GM23338 (cell line): Measurements from ENCODE around the gene FAM200C. TPM values are rescaled to one million over a fixed set of nuclear protein-coding genes. Genes with fewer than 3 reads are reported as not detected.

Experiments used
- ATAC-seq: fragments of 200-7000 bp; cut with Tn5 transposase; 3 replicates; pipeline ENCODE4 v1.9.1; 2020
- DNase-seq: peaks from one replicate; pipeline ENCODE4 v3.0.0-alpha.2; 2015; ENCODE audit warnings: low spot score
- H2AFZ ChIP-seq: fragments of 200-600 bp; sonication (generic); 2 replicates; pipeline ENCODE4 v1.8.0; 2016; ENCODE audit warnings: antibody characterized with exemption, mild to moderate bottlenecking, moderate library complexity
- H3F3A ChIP-seq: fragments of 200-600 bp; sonication (generic); replicated peaks from 2 replicates; pipeline ENCODE4 v1.8.0; 2017; ENCODE audit warnings: antibody characterized with exemption, mixed run types, low read depth
- H3K27ac ChIP-seq: fragments of 200-600 bp; sonication (generic); 2 replicates; pipeline ENCODE4 v1.6.1; 2016; ENCODE audit warnings: low read depth
- H3K27me3 ChIP-seq: fragments of 200-600 bp; sonication (generic); 2 replicates; pipeline ENCODE4 v1.8.0; 2016; ENCODE audit warnings: mild to moderate bottlenecking, mixed run types, moderate library complexity; ENCODE audit not compliant: insufficient read depth
- H3K36me3 ChIP-seq: fragments of 200-600 bp; sonication (generic); 2 replicates; pipeline ENCODE4 v1.8.0; 2016; ENCODE audit warnings: mild to moderate bottlenecking; ENCODE audit not compliant: insufficient read depth
- H3K4me1 ChIP-seq: fragments of 200-600 bp; sonication (generic); 2 replicates; pipeline ENCODE4 v1.8.0; 2016; ENCODE audit warnings: mild to moderate bottlenecking, moderate library complexity; ENCODE audit not compliant: insufficient read depth
- H3K4me2 ChIP-seq: fragments of 200-600 bp; sonication (generic); 2 replicates; pipeline ENCODE4 v1.7.1; 2017; ENCODE audit warnings: mixed run types
- H3K4me3 ChIP-seq: fragments of 200-600 bp; sonication (generic); 2 replicates; pipeline ENCODE4 v1.6.1; 2016; ENCODE audit warnings: mixed run types
- H3K79me2 ChIP-seq: fragments of 200-600 bp; sonication (generic); replicated peaks from 2 replicates; pipeline ENCODE4 v1.8.0; 2017; ENCODE audit warnings: mild to moderate bottlenecking; ENCODE audit not compliant: insufficient read depth
- H3K9me2 ChIP-seq: fragments of 200-600 bp; sonication (generic); 2 replicates; pipeline ENCODE4 v1.8.0; 2017; ENCODE audit not compliant: insufficient read depth
- H4K20me1 ChIP-seq: fragments of 200-600 bp; sonication (generic); replicated peaks from 2 replicates; pipeline ENCODE4 v1.8.0; 2017; ENCODE audit warnings: mild to moderate bottlenecking; ENCODE audit not compliant: insufficient read depth
- H3K27ac Mint-ChIP-seq: 2 replicates; pipeline ENCODE4 v1.8.0; 2020; ENCODE audit warnings: inconsistent platforms, mild to moderate bottlenecking, moderate library complexity, mixed read lengths
- H3K27me3 Mint-ChIP-seq: 3 replicates; pipeline ENCODE4 v1.8.0; 2022; ENCODE audit warnings: low read depth, mild to moderate bottlenecking, moderate library complexity, mixed read lengths, inconsistent platforms; ENCODE audit not compliant: insufficient read depth, poor library complexity
- H3K36me3 Mint-ChIP-seq: 3 replicates; pipeline ENCODE4 v1.8.0; 2021; ENCODE audit warnings: low read depth, mild to moderate bottlenecking, inconsistent platforms, moderate library complexity, mixed read lengths
- H3K4me1 Mint-ChIP-seq: 3 replicates; pipeline ENCODE4 v1.8.0; 2020; ENCODE audit warnings: mild to moderate bottlenecking, inconsistent platforms, mixed read lengths
- H3K4me3 Mint-ChIP-seq: 3 replicates; pipeline ENCODE4 v1.8.0; 2021; ENCODE audit warnings: moderate library complexity, mild to moderate bottlenecking, inconsistent platforms, mixed read lengths
- H3K9me3 Mint-ChIP-seq: 3 replicates; pipeline ENCODE4 v1.8.0; 2020; ENCODE audit warnings: moderate library complexity, mild to moderate bottlenecking, inconsistent platforms, mixed read lengths
- CREB1 ChIP-seq: fragments of 250-450 bp; sonication (Bioruptor Pico); IDR thresholded peaks from 2 replicates; pipeline ENCODE4 v1.5.0; 2020; ENCODE audit warnings: low read depth, mild to moderate bottlenecking, moderate library complexity
- EZH2 ChIP-seq: fragments of 200-600 bp; sonication (generic); IDR thresholded peaks from one replicate; pipeline ENCODE4 v1.8.0; 2017; ENCODE audit warnings: antibody characterized with exemption, mild to moderate bottlenecking, low read depth; ENCODE audit not compliant: unreplicated experiment
- NANOG ChIP-seq: IDR thresholded peaks from 2 replicates; pipeline ENCODE4 v1.6.1; 2016; ENCODE audit warnings: antibody characterized with exemption, borderline replicate concordance
- POLR2AphosphoS5 ChIP-seq: IDR thresholded peaks from 2 replicates; pipeline ENCODE4 v1.6.1; 2016; ENCODE audit warnings: antibody characterized with exemption, low read depth
- STAT1 ChIP-seq: IDR thresholded peaks from one replicate; pipeline ENCODE4 v1.6.1; 2016; ENCODE audit warnings: antibody characterized with exemption; ENCODE audit not compliant: unreplicated experiment
- ZNF114 ChIP-seq: fragments of 250-450 bp; sonication (Bioruptor Pico); IDR thresholded peaks from 2 replicates; pipeline ENCODE4 v1.5.0; 2020; ENCODE audit warnings: mild to moderate bottlenecking, moderate library complexity
- ZNF331 ChIP-seq: fragments of 250-450 bp; sonication (Bioruptor Pico); IDR thresholded peaks from 2 replicates; pipeline ENCODE4 v1.5.0; 2020; ENCODE audit warnings: low read depth, mild to moderate bottlenecking, moderate library complexity
- polyA plus RNA-seq: library from polyadenylated mRNA; unstranded; fragments of >200 nt; fragmentation: Nextera tagmentation; extraction: Ambion mirVana; gene quantifications from 2 replicates; pipeline ENCODE4 v1.2.1, GENCODE V29; 2016
- total RNA-seq: library from RNA; depleted of rRNA; stranded (reverse); fragments of >200 nt; shearing (Covaris generic); gene quantifications from 2 replicates; pipeline ENCODE4 v1.2.3, GENCODE V29; 2014
- TF ChIP-seq, protein P1 (sequence below): IDR thresholded peaks from one replicate; pipeline ENCODE4 v1.6.1; 2018; ENCODE audit warnings: antibody characterized with exemption; ENCODE audit not compliant: unreplicated experiment
- TF ChIP-seq, protein P2 (sequence below): IDR thresholded peaks from 2 replicates; pipeline ENCODE4 v1.6.1; 2016; ENCODE audit warnings: antibody characterized with exemption
- TF ChIP-seq, protein P3 (sequence below), 2 experiments: fragments of 200-600 bp in 1 of 2; sonication (generic) in 1 of 2; conservative IDR thresholded peaks; 2 replicates each; pipeline versions ENCODE4 v1.5.1 to v1.6.1; 2016 to 2017; ENCODE audit warnings: antibody characterized with exemption in 2 of 2, low read depth in 2 of 2, mild to moderate bottlenecking in 2 of 2, moderate library complexity in 1 of 2
- TF ChIP-seq, protein P4 (sequence below): fragments of 250-450 bp; sonication (Bioruptor Pico); IDR thresholded peaks from 2 replicates; pipeline ENCODE4 v1.5.0; 2020; ENCODE audit warnings: mild to moderate bottlenecking, moderate library complexity

Gene FAM200C
- total and polyA plus RNA-seq, 2 experiments from 2014 or later = 4.6 to 6.9 TPM

DNA sequence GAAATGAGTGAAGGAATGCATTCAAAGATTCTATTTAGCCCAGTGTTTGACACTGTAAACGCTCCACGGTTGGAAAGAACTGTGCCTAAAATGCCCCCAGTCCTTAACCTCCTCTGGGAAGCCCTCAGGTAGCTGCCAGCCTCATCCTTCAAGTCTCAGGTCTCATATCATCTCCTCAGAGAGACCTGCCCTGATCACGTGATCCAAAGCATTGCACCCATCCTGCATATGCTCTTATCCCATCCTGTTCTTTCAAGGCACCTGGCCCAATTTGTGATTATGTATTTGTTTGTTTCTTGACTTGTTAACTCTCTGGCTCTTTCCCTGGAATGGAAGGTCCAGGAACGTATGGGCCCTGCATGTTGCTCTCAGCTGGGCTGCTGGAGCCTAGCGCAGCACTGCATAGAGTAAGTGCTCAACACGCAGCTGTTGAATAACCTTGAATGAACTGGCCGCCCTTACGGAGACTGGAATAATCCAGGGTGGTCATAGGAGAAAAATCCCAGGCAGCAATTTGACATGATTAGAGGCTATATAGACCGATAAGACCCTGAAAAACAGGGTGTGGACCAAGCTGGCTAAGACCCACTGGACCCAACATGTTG, 38.1 kb downstream of the FAM200C start (continued):
- TF ChIP-seq EZH2 = no peak
- no peak for TF ChIP-seq STAT1
- no peak for TF ChIP-seq CREB1 (CRISPR knock-in tag)
- TF ChIP-seq, protein P1, sequence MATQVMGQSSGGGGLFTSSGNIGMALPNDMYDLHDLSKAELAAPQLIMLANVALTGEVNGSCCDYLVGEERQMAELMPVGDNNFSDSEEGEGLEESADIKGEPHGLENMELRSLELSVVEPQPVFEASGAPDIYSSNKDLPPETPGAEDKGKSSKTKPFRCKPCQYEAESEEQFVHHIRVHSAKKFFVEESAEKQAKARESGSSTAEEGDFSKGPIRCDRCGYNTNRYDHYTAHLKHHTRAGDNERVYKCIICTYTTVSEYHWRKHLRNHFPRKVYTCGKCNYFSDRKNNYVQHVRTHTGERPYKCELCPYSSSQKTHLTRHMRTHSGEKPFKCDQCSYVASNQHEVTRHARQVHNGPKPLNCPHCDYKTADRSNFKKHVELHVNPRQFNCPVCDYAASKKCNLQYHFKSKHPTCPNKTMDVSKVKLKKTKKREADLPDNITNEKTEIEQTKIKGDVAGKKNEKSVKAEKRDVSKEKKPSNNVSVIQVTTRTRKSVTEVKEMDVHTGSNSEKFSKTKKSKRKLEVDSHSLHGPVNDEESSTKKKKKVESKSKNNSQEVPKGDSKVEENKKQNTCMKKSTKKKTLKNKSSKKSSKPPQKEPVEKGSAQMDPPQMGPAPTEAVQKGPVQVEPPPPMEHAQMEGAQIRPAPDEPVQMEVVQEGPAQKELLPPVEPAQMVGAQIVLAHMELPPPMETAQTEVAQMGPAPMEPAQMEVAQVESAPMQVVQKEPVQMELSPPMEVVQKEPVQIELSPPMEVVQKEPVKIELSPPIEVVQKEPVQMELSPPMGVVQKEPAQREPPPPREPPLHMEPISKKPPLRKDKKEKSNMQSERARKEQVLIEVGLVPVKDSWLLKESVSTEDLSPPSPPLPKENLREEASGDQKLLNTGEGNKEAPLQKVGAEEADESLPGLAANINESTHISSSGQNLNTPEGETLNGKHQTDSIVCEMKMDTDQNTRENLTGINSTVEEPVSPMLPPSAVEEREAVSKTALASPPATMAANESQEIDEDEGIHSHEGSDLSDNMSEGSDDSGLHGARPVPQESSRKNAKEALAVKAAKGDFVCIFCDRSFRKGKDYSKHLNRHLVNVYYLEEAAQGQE = no peak
- TF ChIP-seq, protein P2, sequence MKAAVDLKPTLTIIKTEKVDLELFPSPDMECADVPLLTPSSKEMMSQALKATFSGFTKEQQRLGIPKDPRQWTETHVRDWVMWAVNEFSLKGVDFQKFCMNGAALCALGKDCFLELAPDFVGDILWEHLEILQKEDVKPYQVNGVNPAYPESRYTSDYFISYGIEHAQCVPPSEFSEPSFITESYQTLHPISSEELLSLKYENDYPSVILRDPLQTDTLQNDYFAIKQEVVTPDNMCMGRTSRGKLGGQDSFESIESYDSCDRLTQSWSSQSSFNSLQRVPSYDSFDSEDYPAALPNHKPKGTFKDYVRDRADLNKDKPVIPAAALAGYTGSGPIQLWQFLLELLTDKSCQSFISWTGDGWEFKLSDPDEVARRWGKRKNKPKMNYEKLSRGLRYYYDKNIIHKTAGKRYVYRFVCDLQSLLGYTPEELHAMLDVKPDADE = no peak
- TF ChIP-seq POLR2AphosphoS5 = no peak
- TF ChIP-seq ZNF331 (CRISPR knock-in tag) = no peak
- TF ChIP-seq ZNF114 = no peak
- no peak for TF ChIP-seq NANOG
- TF ChIP-seq, protein P3, sequence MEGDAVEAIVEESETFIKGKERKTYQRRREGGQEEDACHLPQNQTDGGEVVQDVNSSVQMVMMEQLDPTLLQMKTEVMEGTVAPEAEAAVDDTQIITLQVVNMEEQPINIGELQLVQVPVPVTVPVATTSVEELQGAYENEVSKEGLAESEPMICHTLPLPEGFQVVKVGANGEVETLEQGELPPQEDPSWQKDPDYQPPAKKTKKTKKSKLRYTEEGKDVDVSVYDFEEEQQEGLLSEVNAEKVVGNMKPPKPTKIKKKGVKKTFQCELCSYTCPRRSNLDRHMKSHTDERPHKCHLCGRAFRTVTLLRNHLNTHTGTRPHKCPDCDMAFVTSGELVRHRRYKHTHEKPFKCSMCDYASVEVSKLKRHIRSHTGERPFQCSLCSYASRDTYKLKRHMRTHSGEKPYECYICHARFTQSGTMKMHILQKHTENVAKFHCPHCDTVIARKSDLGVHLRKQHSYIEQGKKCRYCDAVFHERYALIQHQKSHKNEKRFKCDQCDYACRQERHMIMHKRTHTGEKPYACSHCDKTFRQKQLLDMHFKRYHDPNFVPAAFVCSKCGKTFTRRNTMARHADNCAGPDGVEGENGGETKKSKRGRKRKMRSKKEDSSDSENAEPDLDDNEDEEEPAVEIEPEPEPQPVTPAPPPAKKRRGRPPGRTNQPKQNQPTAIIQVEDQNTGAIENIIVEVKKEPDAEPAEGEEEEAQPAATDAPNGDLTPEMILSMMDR (conservative IDR thresholded peaks at IDR 0.05; ENCODE audit: low read depth in 2 of 2) = no peak

DNA sequence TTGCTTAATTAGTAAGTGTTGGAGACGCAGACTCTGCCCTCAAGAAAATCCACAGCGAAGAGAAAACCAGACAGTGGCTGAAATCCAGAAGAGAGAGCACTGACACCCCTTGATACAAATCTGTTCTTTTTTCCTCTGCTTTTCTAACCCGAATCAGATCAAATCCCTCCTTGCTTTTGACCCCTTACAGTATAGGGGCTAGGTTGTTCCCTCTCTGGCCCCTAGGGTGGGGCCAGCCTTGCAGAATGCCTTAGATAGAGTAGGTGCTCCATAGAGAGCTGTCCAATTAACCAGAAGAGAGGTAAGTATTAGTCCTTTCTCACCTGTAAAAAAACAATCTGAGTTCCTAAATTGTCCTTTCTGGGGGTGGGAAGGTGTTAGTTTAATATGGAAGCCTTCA, 39.5 kb downstream of the FAM200C start:
- no peak overlapping the region for H3K27ac ChIP-seq
- TF ChIP-seq, protein P4, sequence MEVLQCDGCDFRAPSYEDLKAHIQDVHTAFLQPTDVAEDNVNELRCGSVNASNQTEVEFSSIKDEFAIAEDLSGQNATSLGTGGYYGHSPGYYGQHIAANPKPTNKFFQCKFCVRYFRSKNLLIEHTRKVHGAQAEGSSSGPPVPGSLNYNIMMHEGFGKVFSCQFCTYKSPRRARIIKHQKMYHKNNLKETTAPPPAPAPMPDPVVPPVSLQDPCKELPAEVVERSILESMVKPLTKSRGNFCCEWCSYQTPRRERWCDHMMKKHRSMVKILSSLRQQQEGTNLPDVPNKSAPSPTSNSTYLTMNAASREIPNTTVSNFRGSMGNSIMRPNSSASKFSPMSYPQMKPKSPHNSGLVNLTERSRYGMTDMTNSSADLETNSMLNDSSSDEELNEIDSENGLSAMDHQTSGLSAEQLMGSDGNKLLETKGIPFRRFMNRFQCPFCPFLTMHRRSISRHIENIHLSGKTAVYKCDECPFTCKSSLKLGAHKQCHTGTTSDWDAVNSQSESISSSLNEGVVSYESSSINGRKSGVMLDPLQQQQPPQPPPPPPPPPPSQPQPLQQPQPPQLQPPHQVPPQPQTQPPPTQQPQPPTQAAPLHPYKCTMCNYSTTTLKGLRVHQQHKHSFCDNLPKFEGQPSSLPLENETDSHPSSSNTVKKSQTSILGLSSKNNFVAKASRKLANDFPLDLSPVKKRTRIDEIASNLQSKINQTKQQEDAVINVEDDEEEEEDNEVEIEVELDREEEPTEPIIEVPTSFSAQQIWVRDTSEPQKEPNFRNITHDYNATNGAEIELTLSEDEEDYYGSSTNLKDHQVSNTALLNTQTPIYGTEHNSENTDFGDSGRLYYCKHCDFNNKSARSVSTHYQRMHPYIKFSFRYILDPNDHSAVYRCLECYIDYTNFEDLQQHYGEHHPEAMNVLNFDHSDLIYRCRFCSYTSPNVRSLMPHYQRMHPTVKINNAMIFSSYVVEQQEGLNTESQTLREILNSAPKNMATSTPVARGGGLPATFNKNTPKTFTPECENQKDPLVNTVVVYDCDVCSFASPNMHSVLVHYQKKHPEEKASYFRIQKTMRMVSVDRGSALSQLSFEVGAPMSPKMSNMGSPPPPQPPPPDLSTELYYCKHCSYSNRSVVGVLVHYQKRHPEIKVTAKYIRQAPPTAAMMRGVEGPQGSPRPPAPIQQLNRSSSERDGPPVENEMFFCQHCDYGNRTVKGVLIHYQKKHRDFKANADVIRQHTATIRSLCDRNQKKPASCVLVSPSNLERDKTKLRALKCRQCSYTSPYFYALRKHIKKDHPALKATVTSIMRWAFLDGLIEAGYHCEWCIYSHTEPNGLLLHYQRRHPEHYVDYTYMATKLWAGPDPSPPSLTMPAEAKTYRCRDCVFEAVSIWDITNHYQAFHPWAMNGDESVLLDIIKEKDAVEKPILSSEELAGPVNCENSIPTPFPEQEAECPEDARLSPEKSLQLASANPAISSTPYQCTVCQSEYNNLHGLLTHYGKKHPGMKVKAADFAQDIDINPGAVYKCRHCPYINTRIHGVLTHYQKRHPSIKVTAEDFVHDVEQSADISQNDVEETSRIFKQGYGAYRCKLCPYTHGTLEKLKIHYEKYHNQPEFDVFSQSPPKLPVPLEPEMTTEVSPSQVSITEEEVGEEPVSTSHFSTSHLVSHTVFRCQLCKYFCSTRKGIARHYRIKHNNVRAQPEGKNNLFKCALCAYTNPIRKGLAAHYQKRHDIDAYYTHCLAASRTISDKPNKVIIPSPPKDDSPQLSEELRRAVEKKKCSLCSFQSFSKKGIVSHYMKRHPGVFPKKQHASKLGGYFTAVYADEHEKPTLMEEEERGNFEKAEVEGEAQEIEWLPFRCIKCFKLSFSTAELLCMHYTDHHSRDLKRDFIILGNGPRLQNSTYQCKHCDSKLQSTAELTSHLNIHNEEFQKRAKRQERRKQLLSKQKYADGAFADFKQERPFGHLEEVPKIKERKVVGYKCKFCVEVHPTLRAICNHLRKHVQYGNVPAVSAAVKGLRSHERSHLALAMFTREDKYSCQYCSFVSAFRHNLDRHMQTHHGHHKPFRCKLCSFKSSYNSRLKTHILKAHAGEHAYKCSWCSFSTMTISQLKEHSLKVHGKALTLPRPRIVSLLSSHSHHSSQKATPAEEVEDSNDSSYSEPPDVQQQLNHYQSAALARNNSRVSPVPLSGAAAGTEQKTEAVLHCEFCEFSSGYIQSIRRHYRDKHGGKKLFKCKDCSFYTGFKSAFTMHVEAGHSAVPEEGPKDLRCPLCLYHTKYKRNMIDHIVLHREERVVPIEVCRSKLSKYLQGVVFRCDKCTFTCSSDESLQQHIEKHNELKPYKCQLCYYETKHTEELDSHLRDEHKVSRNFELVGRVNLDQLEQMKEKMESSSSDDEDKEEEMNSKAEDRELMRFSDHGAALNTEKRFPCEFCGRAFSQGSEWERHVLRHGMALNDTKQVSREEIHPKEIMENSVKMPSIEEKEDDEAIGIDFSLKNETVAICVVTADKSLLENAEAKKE (CRISPR knock-in tag) = no peak
- TF ChIP-seq EZH2 (no peak), NANOG (no peak)
- TF ChIP-seq, protein P2 = no peak

More for the DNA sequence above, 39.5 kb downstream of the FAM200C start:
- H3K4me3 ChIP-seq = no peak overlapping the region
- H3K9me2 ChIP-seq = no peaks in the 10 kb centered on the region
- 0 out of 2 replicates have a peak overlapping the region, but pooled peaks have one; percentile 13 for H3K4me2 ChIP-seq
- Mint-ChIP-seq H3K36me3 (no peaks in the 10 kb centered on the region; the same call in 2 of the 3 replicates), H3K27ac (no peak overlapping the region), H3K4me3 (no peak overlapping the region), H3K4me1 (peaks cover 20% of the 10 kb centered on the region), H3K9me3 (no peaks in the 10 kb centered on the region), H3K27me3 (peaks cover 6% of the 10 kb centered on the region)
- no peaks in the 10 kb centered on the region for H3K36me3 ChIP-seq
- ATAC-seq (peak; percentile 88), DNase-seq (peak; percentile 52)
- H3K27me3 ChIP-seq = no peaks in the 10 kb centered on the region
- no peaks in the 10 kb centered on the region for H4K20me1 ChIP-seq
- H3K4me1 ChIP-seq = peaks cover 9% of the 10 kb centered on the region; the same call in 1 of the 2 replicates
- H3K79me2 ChIP-seq = no peaks in the 10 kb centered on the region
- no peaks in the 10 kb centered on the region for H3F3A ChIP-seq
- peak overlapping the region; percentile 88 for H2AFZ ChIP-seq
